K562 (cell line): Measurements from ENCODE around the gene PRRT1. TPM values are rescaled to one million over a fixed set of nuclear protein-coding genes. Genes with fewer than 3 reads are reported as not detected.
A peak's percentile ranks its signal among the peaks of the same experiment; 100 is the strongest.

Experiments used
- ARNT ChIP-seq, 2 experiments: fragments of 450-650 bp; IDR thresholded peaks; 2 replicates each; pipeline ENCODE4 v1.6.1; 2016; ENCODE audit warnings: mild to moderate bottlenecking in 1 of 2
- ATF1 ChIP-seq, 2 experiments: fragments of 450-650 bp in 1 of 2; IDR thresholded peaks; 2 replicates each; pipeline ENCODE4 v1.6.1; 2016; ENCODE audit warnings: missing compliant biosample characterization in 1 of 2, missing genetic modification characterization in 1 of 2
- C11orf30 ChIP-seq: fragments of 450-650 bp; IDR thresholded peaks from 2 replicates; pipeline ENCODE4 v1.6.1; 2016; ENCODE audit warnings: low read depth, mild to moderate bottlenecking
- CTCF ChIP-seq, 3 experiments: IDR thresholded peaks in 2 of 3; conservative IDR thresholded peaks in 1 of 3; 2 replicates each; pipeline ENCODE4 v1.5.1; 2011 to 2012; ENCODE audit warnings: low read length in 3 of 3, mild to moderate bottlenecking in 3 of 3, control low read depth in 2 of 3, improper control_type of control experiment in 1 of 3, inconsistent platforms in 1 of 3, low read depth in 1 of 3, mixed read lengths in 1 of 3, moderate library complexity in 1 of 3; ENCODE audit not compliant: insufficient read depth in 2 of 3
- FOXK1 ChIP-seq: sonication (generic); formaldehyde crosslinking; IDR thresholded peaks from 2 replicates; pipeline ENCODE4 v1.8.0; 2022; ENCODE audit warnings: missing genetic modification reagents, mild to moderate bottlenecking, borderline replicate concordance
- GTF2E2 ChIP-seq: fragments of 200-800 bp; sonication (Bioruptor generic); IDR thresholded peaks from 2 replicates; pipeline ENCODE4 v1.6.1; 2016; ENCODE audit warnings: missing genetic modification characterization, missing compliant biosample characterization
- KLF13 ChIP-seq: fragments of 450-650 bp; IDR thresholded peaks from 2 replicates; pipeline ENCODE4 v1.6.1; 2016; ENCODE audit warnings: missing genetic modification characterization, low read depth, mild to moderate bottlenecking, missing compliant biosample characterization, moderate library complexity, borderline replicate concordance
- RNF2 ChIP-seq: sonication (generic); IDR thresholded peaks from 2 replicates; pipeline ENCODE4 v1.6.1; 2016
- TCF15 ChIP-seq: fragments of 250-450 bp; sonication (Bioruptor Pico); IDR thresholded peaks from 2 replicates; pipeline ENCODE4 v1.8.0; 2022; ENCODE audit warnings: moderate library complexity, mild to moderate bottlenecking, inconsistent platforms
- TEAD1 ChIP-seq, 2 experiments: fragments of 450-650 bp in 1 of 2; sonication (generic) in 1 of 2; formaldehyde crosslinking; IDR thresholded peaks; 2 replicates each; pipeline versions ENCODE4 v1.4.0 to v1.8.0; 2020 to 2022; ENCODE audit warnings: mild to moderate bottlenecking in 2 of 2, missing genetic modification reagents in 1 of 2
- VEZF1 ChIP-seq: fragments of 200-800 bp; sonication (Bioruptor generic); IDR thresholded peaks from 2 replicates; pipeline ENCODE4 v1.6.1; 2017; ENCODE audit warnings: missing genetic modification characterization, missing compliant biosample characterization
- ZBTB49 ChIP-seq: sonication (generic); formaldehyde crosslinking; IDR thresholded peaks from 2 replicates; pipeline ENCODE4 v1.8.0; 2022; ENCODE audit warnings: missing genetic modification reagents, mild to moderate bottlenecking, borderline replicate concordance
- ZBTB9 ChIP-seq: fragments of 450-650 bp; formaldehyde crosslinking; IDR thresholded peaks from 2 replicates; pipeline ENCODE4 v1.4.0; 2020; ENCODE audit warnings: mild to moderate bottlenecking, moderate library complexity
- ZC3H11A ChIP-seq: IDR thresholded peaks from 2 replicates; pipeline ENCODE4 v1.6.1; 2012; ENCODE audit warnings: low read depth, low read length, improper control_type of control experiment
- ZFPM2 ChIP-seq: fragments of 250-450 bp; sonication (Bioruptor Pico); IDR thresholded peaks from 2 replicates; pipeline ENCODE4 v1.5.1; 2022; ENCODE audit warnings: mild to moderate bottlenecking
- ZNF184 ChIP-seq: sonication (generic); formaldehyde crosslinking; IDR thresholded peaks from 2 replicates; pipeline ENCODE4 v1.5.0; 2020; ENCODE audit warnings: missing genetic modification reagents
- ZNF316 ChIP-seq: fragments of 450-650 bp; IDR thresholded peaks from 2 replicates; pipeline ENCODE4 v1.6.1; 2016
- polyA plus RNA-seq, 8 experiments: library from polyadenylated mRNA; depleted of rRNA in 4 of 8; stranded (reverse) in 5 of 8; unstranded in 3 of 8; fragments of >200 nt; fragmentation: Nextera tagmentation in 2 of 8; fragmentation: Illumina TruSeq in 1 of 8; extraction: Ambion mirVana in 2 of 8; extraction: Trizol in 1 of 8; gene quantifications; 2 replicates each; pipeline versions ENCODE4 v1.2.1 to v1.2.3, GENCODE V29; 2011 to 2014; ENCODE audit warnings: inconsistent platforms in 1 of 8, missing spikeins in 1 of 8
- total RNA-seq, 7 experiments: library from RNA; depleted of rRNA in 6 of 7; stranded (reverse); fragments of >200 nt in 6 of 7; fragmentation: Illumina TruSeq in 2 of 7; extraction: Trizol in 2 of 7; gene quantifications; 2 replicates each; pipeline versions ENCODE4 v1.2.1 to v1.2.3, GENCODE V29; 2011 to 2021; ENCODE audit warnings: low replicate concordance in 1 of 7

Gene PRRT1
- total and polyA plus RNA-seq, 9 of the 15 experiments (the other 6 are each of a cell fraction or from before 2014, with no cell fraction given), result 0.14 to 3.5 (median 0.41) TPM

- TF ChIP-seq C11orf30 (no peak), GTF2E2 (tag) (0 out of 2 replicates have a peak, but pooled peaks have one; percentile 11), ZBTB49 (CRISPR knock-in tag) (no peak), KLF13 (no peak), ZBTB9 (peak; percentile 56; the same call in 1 of the 2 replicates), ATF1 (CRISPR knock-in tag; IDR thresholded peaks at IDR 0.05) (no peak), ATF1 (tag; IDR thresholded peaks at IDR 0.05) (0 out of 2 replicates have a peak, but pooled peaks have one; percentile 77), ZC3H11A (no peak), TCF15 (0 out of 2 replicates have a peak, but pooled peaks have one; percentile 29), VEZF1 (CRISPR knock-in tag) (peak; percentile 59; the same call in 1 of the 2 replicates), FOXK1 (no peak), CTCF (IDR thresholded peaks at IDR 0.05 in 2 of 3, conservative IDR thresholded peaks at IDR 0.05 in 1 of 3; ENCODE audit: insufficient read depth in 2 of 3, low read depth in 1 of 3, low read length in 3 of 3) (no peak), ZFPM2 (no peak), ARNT (IDR thresholded peaks at IDR 0.05) (no peak), ZNF316 (no peak), TEAD1 (CRISPR knock-in tag; IDR thresholded peaks at IDR 0.05) (0 out of 4 replicates have a peak, but pooled peaks have one; percentile 32 to 43), ZNF184 (CRISPR knock-in tag) (no peak), RNF2 (no peak)
Measured at GRCh38 chr6:32177183-32177787, 25.5 kb upstream of the PRRT1 start (continued).
